Stimulated activated CD8-positive, alpha-beta memory T cell treated with anti-CD3 and anti-CD28 coated beads, Interleukin-4, amount 100 ng/mL, for 24 hours (primary cell): Measurements from ENCODE around the gene MUC16.

Source experiments
- DNase-seq: peaks from one replicate; pipeline ENCODE4 v3.0.0-alpha.2; 2020; ENCODE audit warnings: low read depth

Gene MUC16

DNA sequence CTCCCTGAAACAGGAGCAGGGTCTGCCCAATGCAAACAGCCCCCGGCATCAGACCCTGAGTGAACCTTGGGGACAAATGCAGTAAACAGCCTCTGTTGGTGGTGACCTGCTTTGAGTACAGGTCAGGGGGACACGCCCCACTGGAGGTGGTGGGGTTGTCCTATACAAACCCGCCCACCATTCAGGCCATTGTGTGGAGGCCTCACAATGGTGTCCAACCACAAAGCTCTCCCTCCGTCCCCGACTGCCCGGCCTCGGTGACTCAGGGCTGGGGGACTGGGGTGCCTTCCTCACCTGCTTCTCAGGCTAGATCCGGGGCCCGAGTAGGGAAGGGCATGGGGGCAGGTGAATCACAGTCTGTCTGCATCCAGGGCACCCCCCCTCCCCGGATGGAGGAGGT lies 1.5 kb downstream of the MUC16 start:
- DNase-seq = no peak

DNA sequence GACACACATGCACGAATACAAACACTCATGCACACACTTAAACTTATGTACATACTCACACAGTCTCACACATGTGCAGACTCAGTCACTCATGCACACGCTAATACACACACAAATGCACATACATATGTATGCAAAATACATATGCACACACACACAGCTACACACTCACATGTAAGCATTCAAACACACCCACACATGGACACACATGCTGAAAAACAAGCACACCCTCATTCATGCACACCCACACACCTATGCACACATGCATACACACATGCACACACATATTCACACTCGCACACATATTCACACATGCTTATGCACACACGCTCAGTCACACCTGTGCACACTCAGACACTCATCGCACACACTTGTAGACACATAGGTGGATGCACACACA lies 9.3 kb downstream of the MUC16 start:
- no peak for DNase-seq

DNA sequence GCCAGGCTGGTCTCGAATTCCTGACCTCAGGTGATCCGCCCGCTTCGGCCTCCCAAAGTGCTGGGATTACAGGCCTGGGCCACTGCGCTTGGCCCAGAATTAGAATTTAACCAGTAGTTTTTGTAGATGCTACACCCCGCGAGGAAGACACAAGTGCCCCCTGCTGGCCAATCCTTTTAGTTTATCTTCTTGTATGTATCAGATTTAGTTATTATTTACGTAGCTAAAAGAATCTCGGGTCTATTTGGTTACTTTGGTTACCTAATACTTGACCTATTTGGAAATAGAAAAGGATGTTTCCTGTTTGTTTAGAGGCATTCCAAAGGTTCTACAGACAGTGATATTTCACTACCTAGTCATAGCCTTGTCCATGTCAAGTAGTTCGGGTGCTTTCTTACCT lies 22.0 kb downstream of the MUC16 start:
- no peak for DNase-seq

DNA sequence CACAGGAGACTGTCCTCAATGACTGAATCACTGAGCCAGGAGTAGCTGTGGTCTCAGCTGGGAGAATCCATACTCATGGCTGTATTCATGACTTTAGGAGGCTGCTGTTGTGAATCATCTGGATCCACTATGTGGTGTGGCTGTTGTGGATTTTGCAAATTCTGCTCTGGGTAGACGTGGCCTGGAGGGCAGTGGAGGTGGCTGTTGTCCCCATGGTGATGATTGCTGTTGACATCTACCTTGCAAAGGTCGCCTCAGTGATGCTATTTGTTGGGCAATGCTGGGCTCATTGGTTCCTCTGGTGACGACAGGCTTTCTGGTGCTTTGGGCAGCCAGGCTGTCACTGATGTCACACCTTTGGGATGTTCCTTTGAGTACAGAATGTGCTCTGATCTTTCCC lies 23.9 kb downstream of the MUC16 start:
- no peak for DNase-seq

DNA sequence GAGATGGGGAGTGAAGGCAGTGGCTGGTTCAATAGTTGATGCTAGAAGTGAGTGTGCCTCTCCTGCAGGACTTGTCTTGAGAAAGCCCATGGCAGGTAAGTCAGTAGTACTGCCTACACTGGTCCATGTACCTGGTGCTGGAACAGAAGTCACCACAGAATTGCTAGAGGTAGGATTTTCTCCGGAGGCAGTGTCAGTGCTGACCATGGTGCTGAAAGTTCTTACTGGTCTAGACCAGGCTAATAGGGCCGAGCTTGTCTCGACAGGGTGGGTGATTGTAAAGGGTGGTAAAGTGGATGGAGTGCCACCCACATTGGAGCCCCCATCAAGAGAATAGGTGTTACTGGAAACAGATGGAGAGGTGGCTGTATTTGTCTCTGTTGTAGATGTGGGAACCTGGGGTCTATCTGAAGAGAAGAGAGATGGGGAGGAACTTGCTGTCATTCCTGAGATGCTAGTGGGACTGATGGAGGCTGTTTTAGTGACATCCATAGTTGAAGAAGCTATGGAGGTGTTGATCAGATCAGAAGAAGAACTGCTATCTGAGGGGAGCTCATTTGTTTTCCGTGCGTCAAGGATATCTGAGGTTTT lies 36.6 kb downstream of the MUC16 start:
- DNase-seq = no peak

DNA sequence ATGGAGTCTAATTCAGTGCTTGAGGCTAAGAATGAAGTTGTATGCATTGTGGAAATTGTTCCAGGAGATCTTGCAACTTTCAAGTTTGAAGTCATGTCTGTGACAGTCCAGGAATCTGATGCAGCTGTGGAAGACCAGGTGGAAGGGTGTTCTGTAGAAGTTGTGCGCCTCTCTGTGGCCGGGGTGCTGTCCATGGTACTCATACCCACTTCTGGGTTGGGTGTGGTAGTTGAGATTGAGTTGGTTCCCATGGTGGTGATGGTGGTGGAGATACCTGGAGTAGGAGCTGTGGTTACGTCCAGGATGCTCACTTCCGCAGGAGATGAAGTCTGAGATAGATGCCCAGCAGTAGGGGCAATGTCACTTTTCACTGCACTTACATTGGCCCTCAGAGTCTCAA lies 44.3 kb downstream of the MUC16 start:
- no peak for DNase-seq
